HG03064 (cell line): ENCODE data around the gene MAPRE2.

Experiments
- ATAC-seq: cut with Tn5 transposase; IDR thresholded peaks from one replicate; pipeline ENCODE4 v1.9.1; 2021; ENCODE audit warnings: low read depth; ENCODE audit not compliant: unreplicated experiment

MAPRE2 gene

DNA sequence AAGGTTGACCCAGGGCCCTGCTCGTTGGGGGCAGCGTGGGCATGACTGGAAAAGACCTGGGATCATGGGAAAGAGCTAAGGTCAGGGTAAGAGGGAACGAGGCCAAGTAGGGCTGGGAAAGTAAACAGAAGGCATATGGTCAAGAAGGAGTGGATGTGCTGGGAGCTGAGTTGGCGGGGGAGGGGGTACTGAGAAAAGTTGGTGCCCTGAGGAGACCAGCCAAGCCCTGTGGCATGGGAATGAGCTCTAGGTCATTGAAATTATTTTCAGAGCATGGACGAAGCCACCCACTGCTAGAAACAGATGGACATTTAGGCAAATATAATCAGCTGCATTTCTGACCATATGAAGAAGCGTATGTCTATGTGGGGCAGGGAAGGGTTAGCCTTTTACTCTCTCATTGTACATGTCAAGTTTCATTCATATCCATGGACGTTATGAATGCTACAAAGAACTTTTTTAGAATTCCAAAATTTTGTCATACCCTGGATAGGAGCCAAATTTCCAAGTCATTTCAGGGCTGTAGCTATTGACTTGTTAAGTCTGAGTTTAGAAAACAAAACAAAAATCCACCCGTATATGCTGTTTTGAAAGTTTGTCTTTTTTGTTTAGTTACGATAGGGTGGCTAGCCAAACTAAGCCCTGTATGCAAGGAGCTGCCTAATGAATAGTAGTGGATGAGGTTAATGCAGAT, 19.1 kb downstream of the MAPRE2 start:
- no peak for ATAC-seq

DNA sequence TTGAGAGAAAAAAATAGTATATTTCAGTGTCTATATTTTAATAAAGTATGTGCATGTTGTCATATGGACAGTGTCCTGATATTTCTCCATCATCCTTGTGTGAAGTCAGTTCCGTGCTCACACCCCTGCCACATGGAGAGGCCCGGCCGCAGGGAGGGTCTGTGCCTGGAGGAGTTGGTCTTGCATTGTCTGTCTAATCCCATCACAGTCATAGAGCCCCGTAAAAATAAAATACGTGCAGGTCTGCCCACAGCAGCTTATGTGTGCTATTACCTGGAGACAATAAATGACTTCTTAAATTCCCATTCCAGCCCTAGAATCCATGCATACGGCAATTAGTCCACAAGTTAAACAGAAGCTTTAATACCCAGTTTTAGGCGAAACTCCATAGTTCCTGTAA, 20.1 kb downstream of the MAPRE2 start:
- no peak for ATAC-seq

DNA sequence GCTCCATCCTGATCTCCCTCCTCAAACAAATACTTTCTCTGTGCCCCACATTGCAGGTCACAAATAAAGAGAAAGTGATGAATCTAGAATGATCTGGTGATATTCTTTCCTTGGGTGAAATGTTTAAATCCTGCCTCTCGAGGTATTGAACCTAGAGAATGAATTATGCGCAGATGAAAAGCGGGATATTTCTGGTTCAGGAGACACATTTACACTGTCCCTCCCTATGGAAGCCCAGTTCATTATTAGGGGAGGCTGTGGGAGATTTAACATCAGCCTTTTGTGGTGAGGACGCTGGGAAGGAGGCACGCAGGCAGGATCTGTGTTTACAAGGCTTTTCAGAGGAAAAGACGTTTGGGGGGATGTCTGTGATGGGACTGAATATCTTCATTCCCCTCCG, 20.6 kb downstream of the MAPRE2 start:
- ATAC-seq = no peak

DNA sequence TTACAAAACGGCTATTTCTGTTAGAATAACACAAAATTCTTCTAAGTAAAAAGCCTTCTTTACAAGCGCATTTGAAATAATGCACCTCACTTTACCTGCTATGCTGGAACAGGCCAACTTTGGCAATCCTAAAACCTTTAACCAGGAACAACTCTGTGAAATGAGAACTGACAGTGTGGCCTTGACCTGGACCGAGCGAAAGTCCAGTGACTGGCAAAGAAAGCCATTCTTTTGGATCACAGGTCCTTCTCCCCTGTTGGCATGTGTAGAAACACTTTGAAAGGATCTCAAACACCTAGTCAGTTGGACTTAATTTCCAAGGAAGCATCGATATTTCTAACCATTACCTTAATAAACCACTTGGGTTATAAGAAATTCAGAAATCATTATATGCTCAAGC, 21.2 kb downstream of the MAPRE2 start:
- ATAC-seq = no peak

DNA sequence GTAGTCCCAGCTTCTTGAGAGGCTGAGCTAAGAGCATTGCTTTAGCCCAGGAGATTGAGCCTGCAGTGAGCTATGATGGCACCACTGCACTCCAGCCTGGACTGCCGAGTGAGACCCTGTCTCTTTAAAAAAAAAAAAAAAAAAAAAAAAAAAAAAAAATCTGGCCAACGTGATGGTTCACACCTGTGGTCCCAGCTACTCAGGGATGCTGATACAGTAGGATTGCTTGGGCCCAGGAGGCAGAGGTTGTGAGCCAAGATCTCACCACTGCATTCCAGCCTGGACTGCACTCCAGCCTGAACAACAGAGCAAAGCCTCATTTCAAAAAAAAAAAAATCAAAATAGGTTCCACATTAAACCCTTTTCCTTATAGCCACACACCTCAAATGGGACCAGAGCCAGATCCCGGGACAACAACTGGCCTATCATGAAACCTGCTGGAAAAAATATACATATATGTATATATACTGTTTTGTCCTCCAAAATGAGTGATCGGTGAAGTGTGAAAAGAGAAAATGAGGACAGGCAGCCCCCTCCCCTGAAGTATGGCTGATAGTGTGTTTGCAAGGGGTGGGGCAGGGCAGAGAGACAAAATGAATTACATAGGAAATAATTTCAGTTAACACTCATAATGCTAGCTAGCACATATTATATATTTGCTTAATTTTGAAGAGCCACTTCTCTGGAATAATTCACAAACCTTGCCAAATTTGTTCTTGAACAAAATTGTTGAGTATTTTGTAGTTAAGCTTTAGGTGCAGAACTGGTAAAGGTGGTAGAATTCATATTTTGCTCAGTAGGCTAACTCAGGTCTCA, 22.9 kb downstream of the MAPRE2 start:
- ATAC-seq = no peak

DNA sequence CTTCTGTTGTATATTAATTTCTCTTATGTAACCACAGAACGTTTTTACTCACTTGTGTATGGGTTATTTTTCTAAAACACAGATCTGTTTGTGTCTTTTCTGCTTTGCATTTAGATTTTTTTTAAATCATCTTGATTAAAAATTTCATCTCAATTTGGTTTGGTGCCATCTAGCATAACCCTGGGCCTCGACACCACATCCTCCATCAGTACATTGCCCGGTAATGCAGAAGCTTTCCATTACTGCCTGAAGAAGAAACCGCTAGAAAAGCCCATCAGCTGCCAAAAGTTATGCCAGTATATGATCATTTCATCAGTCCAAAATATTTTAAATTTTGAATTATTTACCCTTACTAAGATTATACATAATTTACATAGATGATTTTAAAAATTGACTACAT, 26.2 kb downstream of the MAPRE2 start:
- no peak for ATAC-seq

DNA sequence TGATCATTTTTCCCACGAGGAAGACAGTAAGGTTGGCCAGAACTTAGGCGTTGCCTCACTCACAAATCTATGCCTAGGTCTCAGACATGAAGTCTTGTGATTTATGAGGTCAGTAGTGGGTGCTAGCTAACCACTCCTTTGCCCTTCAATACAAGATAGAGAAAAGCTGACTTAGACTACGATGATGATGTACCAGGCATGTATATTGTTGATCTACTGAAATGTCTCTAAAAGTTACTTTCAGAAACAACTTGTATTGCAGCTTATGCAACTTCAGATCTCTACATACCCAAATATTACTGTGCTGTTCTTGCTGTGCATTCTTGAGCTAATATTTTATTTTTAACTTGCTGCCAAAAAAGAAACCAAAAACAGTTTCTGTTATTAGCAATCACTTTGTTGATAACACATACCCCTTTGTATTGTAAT, 30.6 kb downstream of the MAPRE2 start:
- ATAC-seq = peak; percentile 64

DNA sequence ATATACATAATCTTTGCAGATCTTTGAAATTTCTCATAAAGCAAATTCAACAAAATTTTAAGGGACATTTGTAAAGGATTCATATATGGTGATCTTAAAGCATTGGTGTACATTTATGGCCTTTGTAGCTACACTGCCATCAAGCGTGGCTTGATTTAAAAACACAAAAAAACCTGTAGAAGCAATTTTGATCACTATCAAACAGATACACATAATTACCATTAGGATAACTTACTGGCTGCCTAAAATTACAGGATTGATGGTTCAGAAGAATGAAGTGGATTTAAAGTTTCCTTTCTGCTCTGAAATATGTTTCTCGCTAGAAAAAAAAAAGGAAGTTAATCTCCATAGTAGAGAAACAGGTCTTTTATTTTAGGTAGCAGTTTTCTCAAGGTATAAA, 31.4 kb downstream of the MAPRE2 start:
- ATAC-seq = no peak

DNA sequence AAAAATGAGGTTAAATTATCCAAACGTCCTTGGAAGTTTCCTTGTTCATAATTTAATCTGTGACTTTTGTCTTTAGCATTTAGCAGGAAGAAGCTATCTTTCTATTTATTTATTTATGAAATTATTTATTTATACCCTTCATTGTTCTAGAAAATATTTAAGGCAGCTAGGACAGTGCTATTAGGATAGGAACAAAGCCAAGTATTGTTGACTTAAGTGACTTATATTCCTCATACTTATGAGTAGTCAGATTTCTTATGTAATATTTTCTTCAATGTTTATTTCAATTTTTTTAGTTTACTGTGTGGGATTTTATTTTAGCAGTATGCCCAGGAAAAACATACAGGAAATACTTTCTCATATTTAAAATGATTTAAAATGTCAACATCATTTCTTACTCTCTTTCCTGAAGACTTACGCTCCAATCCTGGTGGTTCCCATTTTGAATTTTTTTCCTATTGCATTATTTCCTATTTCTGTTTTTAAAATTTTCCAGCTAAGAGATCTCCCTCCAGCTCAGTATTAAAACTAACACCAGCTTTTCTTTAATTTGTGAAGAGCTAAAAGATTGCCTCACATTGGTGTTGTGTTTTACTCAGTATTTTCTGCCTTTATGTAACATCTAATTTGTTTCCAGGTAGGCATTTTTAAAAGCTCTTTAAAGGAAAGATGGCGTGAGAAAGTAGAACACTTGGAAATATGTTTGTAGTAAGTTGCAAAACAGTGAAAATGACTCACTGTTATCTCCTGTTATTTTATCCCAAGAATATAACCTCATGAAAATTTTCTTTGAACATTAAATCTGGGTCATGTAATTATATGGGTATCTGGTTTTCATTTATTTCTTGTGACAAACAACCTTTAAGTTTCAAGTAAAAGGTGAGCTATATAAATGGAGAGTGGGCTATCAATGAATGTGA, 32.2 kb downstream of the MAPRE2 start:
- ATAC-seq = no peak

DNA sequence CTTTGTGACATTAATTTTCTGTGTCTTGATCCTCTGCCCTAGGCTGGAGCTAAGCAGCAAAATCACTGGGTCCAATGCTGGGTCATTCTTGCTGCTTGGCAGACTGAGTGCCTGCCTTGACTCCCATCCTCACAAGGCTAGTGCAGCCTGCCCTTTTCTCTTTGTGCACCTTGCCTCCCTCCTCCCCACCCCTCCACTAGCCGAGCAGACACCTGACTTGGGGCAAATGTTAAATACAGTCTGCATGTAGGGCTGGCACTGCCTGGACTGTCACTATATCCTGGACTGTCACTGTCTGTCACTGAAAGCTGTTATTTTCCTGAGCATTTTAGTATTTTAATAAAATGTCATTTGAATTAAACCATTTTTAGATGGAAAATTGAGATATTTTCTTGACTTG, 33.4 kb downstream of the MAPRE2 start:
- no peak for ATAC-seq

DNA sequence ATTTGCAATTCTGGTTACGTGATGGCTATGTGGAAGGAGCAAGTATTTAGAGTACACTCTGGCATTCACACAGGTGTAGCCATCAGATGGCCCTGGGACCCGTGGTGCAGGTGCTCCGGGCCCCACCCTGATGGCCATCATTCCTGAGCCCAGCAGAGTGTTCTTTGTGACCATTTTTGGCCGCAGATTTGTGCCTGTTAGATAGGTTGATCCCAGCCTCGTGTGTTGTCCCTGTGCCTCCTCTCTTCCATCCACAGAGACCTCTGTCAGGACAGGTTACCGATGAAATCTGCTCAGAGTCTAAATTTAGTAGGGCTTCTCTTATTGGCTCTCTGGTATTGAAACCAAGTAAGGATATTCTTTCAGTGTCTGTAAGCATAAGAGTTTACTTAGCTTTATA, 33.9 kb downstream of the MAPRE2 start:
- ATAC-seq = no peak

DNA sequence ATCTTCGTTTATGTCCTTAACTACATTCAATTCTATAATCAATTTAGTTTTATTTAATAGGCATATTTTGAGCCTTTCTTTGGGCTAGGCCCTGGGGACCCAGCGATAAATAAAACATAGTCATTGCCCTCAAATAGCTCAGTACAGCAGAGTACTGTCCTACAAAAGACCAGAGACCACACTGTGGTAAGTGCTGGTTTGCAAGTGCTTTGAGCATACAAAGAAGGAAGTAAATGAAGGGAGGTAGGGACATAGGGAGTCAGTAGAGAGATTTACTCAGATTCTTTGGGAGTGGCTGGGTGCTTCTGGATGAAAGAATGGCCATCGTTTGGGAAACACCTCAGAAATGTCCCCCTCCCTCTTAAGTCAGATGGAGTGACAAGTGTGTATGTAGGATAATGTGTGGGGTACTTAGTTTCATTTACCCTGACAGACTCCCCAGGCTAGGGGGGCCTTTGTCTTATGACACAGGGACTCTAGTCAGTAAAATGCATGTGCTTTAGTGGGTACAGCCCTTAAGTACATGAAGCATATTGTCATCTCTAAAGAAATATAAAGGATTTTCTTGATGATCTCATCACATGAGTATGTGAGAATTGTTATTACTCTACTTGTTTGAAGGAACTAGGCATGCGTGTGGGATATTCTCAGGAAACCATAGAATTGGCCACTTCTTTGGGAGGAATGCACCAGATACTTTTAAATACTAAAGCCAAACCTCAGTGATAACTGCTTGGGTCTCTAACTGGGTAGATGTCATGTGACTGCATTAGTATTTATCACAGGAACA, 35.1 kb downstream of the MAPRE2 start:
- no peak for ATAC-seq

DNA sequence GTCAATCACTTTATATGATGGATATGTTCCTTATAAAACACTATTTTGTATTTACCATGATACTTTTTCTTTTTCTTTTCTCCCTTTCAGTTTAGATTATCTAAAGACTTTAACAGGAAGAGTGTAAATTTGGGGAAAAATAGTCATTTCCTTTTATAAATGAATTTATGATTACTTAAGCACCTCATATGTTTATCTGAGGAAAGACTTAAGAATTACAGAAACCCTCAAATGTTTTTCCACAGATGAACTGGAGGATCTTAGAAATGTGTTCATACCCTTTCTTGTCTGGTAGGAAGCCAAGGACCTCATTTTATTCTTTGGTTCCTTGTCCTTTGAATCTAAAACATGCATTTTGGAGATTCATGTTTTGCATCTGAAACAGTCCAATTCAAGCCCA, 36.7 kb downstream of the MAPRE2 start:
- ATAC-seq = no peak

DNA sequence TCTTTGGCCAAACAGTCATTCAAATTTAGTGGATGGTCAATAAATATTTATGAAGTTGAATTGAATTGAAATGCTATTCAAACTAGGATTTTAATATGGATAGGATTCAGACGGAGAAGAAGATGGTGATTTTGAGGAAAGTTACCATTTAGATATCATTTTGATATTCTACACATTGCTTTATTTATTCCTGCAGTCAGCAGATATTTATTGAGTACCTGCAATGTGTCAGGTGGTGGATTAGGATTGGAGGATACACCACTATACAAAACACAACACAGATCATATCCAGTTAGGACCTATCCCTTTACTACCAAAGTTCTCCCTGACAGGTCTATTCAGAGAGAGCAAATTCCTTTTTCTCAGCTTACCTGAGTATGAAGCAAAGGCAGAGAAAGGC, 38.8 kb downstream of the MAPRE2 start:
- no peak for ATAC-seq

DNA sequence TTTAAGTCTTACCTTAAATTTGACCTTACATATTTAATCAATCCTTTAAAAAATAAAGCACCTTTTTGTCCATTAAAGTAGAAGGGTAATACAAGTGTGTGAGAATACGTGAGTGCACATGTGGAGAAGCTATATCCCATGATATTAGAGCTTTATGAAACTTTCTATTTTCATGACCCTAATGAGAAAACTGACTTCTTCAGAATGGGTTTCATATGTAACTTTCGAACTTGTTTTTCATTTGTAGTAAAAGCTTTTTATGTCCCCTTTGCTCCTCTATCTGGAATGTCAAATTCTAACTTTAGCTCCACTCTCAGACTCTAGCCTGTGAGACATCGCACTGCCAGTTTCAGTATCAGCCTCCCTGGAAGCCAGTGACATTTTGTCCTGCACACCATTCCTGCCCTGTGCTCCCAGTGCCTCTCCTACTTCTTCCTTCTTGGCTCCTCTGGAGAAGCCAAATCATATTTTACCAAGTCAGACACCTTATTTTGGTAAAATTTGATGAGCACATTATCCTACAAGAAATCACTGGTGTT, 42.0 kb downstream of the MAPRE2 start:
- no peak for ATAC-seq

DNA sequence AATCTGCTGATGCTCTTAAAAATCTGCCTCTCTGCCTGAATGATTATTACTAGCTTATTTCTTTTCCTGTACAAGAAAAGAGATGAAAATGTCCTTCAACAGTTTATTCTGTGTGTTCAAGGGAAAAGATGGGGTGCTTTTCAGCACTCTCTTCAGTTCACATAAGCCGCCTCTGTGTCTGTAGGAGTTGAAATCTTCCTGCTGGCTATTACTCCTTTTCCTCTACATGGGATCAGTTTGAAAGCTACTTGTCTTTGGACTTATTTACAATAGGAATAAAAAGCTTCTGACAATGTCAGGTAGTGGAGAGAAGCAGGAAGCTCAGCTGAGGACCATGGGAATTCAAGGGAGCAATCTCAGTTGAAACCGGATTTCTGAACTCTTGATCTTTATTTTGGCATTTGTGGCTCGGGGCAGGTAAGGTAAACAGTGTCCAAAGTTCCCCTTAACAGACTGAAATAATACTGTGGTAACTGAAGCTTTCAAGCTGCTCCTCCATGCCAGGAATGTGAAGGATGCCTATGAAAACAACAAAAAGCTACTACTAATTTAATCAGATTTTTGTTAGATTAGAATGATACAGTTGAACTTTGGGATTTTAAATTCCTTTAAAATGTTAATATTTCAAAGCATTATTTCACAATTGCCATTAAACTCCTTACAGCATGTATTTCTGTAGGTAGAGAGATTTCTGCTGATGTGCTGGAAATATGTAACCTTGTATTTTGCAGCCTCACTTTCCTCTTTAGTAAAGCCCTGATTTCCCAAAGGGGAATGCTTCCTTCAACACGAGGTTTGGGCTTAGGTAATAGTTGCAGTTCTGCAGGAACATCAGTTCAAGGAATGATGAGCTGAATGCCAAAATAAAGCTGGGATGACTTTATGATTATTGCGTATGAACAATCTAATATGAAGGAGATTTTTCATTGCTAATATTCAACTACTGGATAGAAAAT, 43.6 kb downstream of the MAPRE2 start:
- ATAC-seq = no peak

DNA sequence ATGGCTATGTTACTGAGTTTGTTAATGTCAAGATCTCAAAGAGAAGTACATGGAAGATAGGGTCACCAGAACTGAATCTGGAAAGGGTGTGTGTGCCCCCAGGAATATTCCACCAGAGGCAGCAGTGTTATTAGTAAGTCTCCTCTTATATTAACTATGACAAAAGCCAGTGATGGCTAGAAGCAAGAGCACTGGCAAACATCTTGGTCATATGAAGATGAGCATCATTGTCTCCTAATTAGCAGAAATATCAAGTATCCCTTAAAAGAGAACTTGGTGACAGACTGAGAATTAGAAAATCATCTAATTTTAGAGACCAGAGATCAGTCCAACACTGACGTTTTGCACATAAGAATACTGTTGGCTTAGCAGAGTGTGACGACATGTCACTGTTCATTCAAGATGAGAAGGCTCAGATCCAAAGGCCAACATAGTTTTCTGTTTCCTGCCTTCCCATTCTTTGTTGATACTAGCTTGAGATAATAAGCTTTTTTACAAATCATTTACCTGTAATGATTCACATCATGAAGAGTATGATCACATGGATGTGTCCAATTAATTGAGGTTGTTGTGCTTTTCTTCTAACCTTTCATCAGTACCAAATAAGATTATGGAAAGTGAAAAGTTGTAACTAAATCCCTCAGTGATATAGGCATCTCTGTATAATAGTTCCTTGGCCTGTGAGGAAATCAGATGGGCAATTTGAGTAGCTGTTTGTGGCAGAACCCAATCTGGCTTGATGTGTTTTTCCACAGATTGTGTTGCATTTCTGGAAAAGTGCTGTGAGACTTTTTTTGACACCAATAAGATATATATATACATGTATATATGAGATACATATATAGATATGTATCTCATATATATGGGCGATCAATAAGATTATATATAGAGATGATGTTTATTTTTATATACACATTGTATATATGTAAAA, 44.5 kb downstream of the MAPRE2 start:
- no peak for ATAC-seq

DNA sequence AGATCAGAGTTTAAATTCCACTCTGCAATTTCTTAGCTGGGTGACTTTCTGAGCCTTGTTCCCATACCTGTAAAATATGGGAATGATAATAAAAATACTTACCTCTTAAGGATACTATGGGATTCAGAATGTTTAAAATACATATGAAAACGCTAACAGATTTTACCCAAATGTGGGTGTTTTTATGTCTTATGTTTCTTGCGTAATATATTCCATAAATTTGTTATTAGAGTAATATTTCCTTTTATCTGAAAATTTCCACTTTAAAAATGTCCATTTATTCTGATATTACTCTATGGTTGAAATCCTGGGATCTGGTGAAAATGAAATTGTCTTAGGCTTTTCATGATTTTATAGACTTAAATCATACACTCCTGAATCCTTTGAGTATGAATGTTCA, 45.5 kb downstream of the MAPRE2 start:
- ATAC-seq = no peak
